Spleen (tissue), 13 donors: ENCODE measurements around the gene IGFBP3. TPM values are rescaled to one million over a fixed set of nuclear protein-coding genes. Genes with fewer than 3 reads are reported as not detected.

Source experiments
- DNase-seq: peaks from one replicate; pipeline ENCODE4 v3.0.0-alpha.2; 2020
- H3K27ac ChIP-seq, 8 donors: fragments of 200-600 bp; sonication (generic) in 7 of 8; 1 replicate in 4 of 8; 2 replicates in 4 of 8; pipeline versions ENCODE4 v1.5.0 to v1.8.0; 2016 to 2021; ENCODE audit warnings: inconsistent platforms in 4 of 8, mild to moderate bottlenecking in 4 of 8, moderate library complexity in 1 of 8
- H3K27me3 ChIP-seq, 7 donors: fragments of 200-600 bp; sonication (generic) in 6 of 7; replicated peaks in 1 of 7; 1 replicate in 4 of 7; 2 replicates in 3 of 7; pipeline versions ENCODE4 v1.5.0 to v1.8.0; 2016 to 2021; ENCODE audit warnings: inconsistent platforms in 3 of 7, mild to moderate bottlenecking in 1 of 7
- H3K36me3 ChIP-seq, 6 donors: fragments of 200-600 bp; sonication (generic) in 5 of 6; 1 replicate in 4 of 6; 2 replicates in 2 of 6; pipeline versions ENCODE4 v1.5.0 to v1.8.0; 2016 to 2021; ENCODE audit warnings: inconsistent platforms in 2 of 6
- H3K4me1 ChIP-seq, 6 donors: fragments of 200-600 bp; sonication (generic) in 5 of 6; 1 replicate in 3 of 6; 2 replicates in 3 of 6; pipeline versions ENCODE4 v1.5.0 to v1.8.0; 2016 to 2021; ENCODE audit warnings: inconsistent platforms in 3 of 6
- H3K4me3 ChIP-seq, 8 donors: fragments of 200-600 bp; sonication (generic) in 7 of 8; 1 replicate in 4 of 8; 2 replicates in 4 of 8; pipeline versions ENCODE4 v1.5.0 to v1.8.0; 2016 to 2021; ENCODE audit warnings: inconsistent platforms in 4 of 8, mild to moderate bottlenecking in 4 of 8, moderate library complexity in 2 of 8
- H3K9me3 ChIP-seq, 8 donors: fragments of 200-600 bp; sonication (generic) in 7 of 8; 1 replicate in 4 of 8; 2 replicates in 4 of 8; pipeline versions ENCODE4 v1.5.0 to v1.8.0; 2016 to 2021; ENCODE audit warnings: inconsistent platforms in 4 of 8
- CTCF ChIP-seq, 11 experiments: fragments of 200-600 bp in 7 of 11; fragments of 450-650 bp in 4 of 11; sonication (generic) in 4 of 11; IDR thresholded peaks in 8 of 11; conservative IDR thresholded peaks in 3 of 11; 1 replicate in 7 of 11; 2 replicates in 4 of 11; pipeline versions ENCODE4 v1.4.0 to v1.8.0; 2016 to 2021; ENCODE audit warnings: antibody characterized with exemption in 11 of 11, inconsistent platforms in 4 of 11, mild to moderate bottlenecking in 1 of 11
- POLR2A ChIP-seq, 3 donors: fragments of 450-650 bp; IDR thresholded peaks; one replicate each; pipeline ENCODE4 v1.5.1; 2017; ENCODE audit warnings: antibody characterized with exemption in 3 of 3, mild to moderate bottlenecking in 1 of 3
- POLR2AphosphoS5 ChIP-seq, 3 donors: sonication (generic); formaldehyde crosslinking; IDR thresholded peaks; one replicate each; pipeline ENCODE4 v1.5.1; 2017; ENCODE audit warnings: antibody characterized with exemption in 3 of 3
- WGBS, 5 donors: extraction: QIAGEN DNeasy Blood & Tissue Kit in 3 of 5; methylation state at CpG; one replicate each; pipeline versions ENCODE4 v1.1.5 to v1.1.7; 2013 to 2018; 5-methylcytosine and 5-hydroxymethylcytosine counted together
- intact Hi-C: fragments of 100-400 bp; cut with DNase I; formaldehyde crosslinking; loops from one replicate; pipeline ENCODE4 v1.15.0; 2023; ENCODE audit warnings: low total_unique reads
- long read RNA-seq, 2 donors: transcript quantifications; one replicate each; lab custom pipeline, GENCODE V29; 2026
- polyA plus RNA-seq, 3 donors: library from polyadenylated mRNA; stranded (reverse); fragments of 200-250 nt; gene quantifications; one replicate each; pipeline ENCODE4 v1.2.1, GENCODE V29; 2013
- total RNA-seq, 7 donors: library from RNA; depleted of rRNA in 3 of 7; stranded (reverse); fragments of >200 nt in 3 of 7; fragmentation: NEBNext Ultra II Directional in 4 of 7; extraction: Animal tissue kit (Norgen Biotek cat#: 25700) in 4 of 7; gene quantifications; one replicate each; pipeline versions ENCODE4 v1.1.0 to v1.2.1, GENCODE V29; 2016 to 2021
- donor health status: healthy with polysubstance abuse.
- donor health status: DM: no; HTN: no; CAD: no; lungs with moderate emphysema.
- donor health status: DM: no; HTN: no; CAD: no.
- donor health status: Bipolar disorder and iron deficiency.
- donor health status: healthy.
- donor health status: DM: no; HTN: no; CAD: no.
- donor health status: DM: yes; HTN: yes; CAD: no.

The IGFBP3 gene
- total RNA-seq = 100 to 1,000 TPM in 2 of 7 donors, 10 to 100 TPM in 5; 27.2 to 165 (median 81.4) TPM
- 100 to 1,000 TPM in 1 of 3 donors, 10 to 100 TPM in 2; 71.6 to 138 (median 78.1) TPM for polyA plus RNA-seq
- long read RNA-seq, donor 1, transcript IGFBP3-201 (5 exons, 2,262 nt) = major isoform, 45 of 61 reads
- long read RNA-seq, donor 1, transcript IGFBP3-208 (2 exons, 574 nt) = minor isoform, 10 of 61 reads
- long read RNA-seq, donor 1, partial matches to known transcripts = 5 of 61 reads
- long read RNA-seq, donor 1, other reads (novel, unspliced or antisense) = 0 of 61 reads
- long read RNA-seq, donor 2, transcript IGFBP3-208 (2 exons, 574 nt) = minor isoform, 14 of 124 reads
- long read RNA-seq, donor 2, transcript IGFBP3-201 (5 exons, 2,262 nt) = major isoform, 98 of 124 reads
- long read RNA-seq, donor 2, partial matches to known transcripts = 9 of 124 reads
- long read RNA-seq, donor 2, other reads (novel, unspliced or antisense) = 0 of 124 reads

- 1 to 3% (median 2%) methylated on average over 43 to 111 of the region's 111 CpGs for WGBS, 5 donors
These were observed at the start of gene IGFBP3 for GRCh38 chr7:45920502-45921380. IGFBP3 (minus strand) TSS chr7:45921272; CDS start chr7:45921140, 132 bp downstream.

GRCh38 chr7:45970454-45970853 lies 49.4 kb upstream of the IGFBP3 start:
- Histone ChIP-seq H3K9me3 (no peaks in the 10 kb centered on the region), H3K36me3 (no peaks in the 10 kb centered on the region), H3K27me3 (no peaks in the 10 kb centered on the region), H3K4me1 (peaks cover 0 to 9% (median 0%) of the 10 kb centered on the region in 6 donors), H3K27ac (no peak overlapping the region), H3K4me3 (no peak overlapping the region)
- TF ChIP-seq CTCF (IDR thresholded peaks at IDR 0.05 in 8 of 11, conservative IDR thresholded peaks at IDR 0.05 in 3 of 11) (no peak), POLR2AphosphoS5 (IDR thresholded peaks at IDR 0.05) (no peak), POLR2A (IDR thresholded peaks at IDR 0.05) (no peak)
- 59 to 79% (median 68%) methylated on average over 2 of the region's 2 CpGs for WGBS, 5 donors
- no peak for DNase-seq
- intact Hi-C loops = no loop called here

More at GRCh38 chr7:45920502-45921380, at the start of gene IGFBP3:
- peaks cover 5 to 59% (median 40%) of the 10 kb centered on the region in 6 donors for H3K4me1 ChIP-seq
- H3K9me3 ChIP-seq = no peaks in the 10 kb centered on the region
- H3K27ac ChIP-seq = peak within 1 kb of the TSS in 6 of 8 donors; percentile 41 to 67 (median 62)
- H3K4me3 ChIP-seq = peak within 1 kb of the TSS; percentile 23 to 68 (median 40)
- H3K27me3 ChIP-seq = peaks cover 0 to 89% (median 39%) of the 10 kb centered on the region in 7 donors
- TF ChIP-seq POLR2A (IDR thresholded peaks at IDR 0.05) (no peak), CTCF (IDR thresholded peaks at IDR 0.05 in 8 of 11, conservative IDR thresholded peaks at IDR 0.05 in 3 of 11) (no peak), POLR2AphosphoS5 (IDR thresholded peaks at IDR 0.05) (peak; percentile 39 to 77 (median 66))
- no peak for DNase-seq
- intact Hi-C loops = loop anchor here (5.0 to 10.0 kb wide), 3 partner anchors 432 to 1254 kb away; no protein-coding TSS in a partner anchor
- peaks cover 0 to 3% (median 0%) of the 10 kb centered on the region in 6 donors for H3K36me3 ChIP-seq

GRCh38 chr7:45969940-45970339 lies 48.9 kb upstream of the IGFBP3 start:
- 68 to 87% (median 84%) methylated on average over 5 of the region's 5 CpGs for WGBS, 5 donors
- intact Hi-C loops = no loop called here
- DNase-seq = no peak
- H3K9me3 ChIP-seq = no peaks in the 10 kb centered on the region
- no peaks in the 10 kb centered on the region for H3K27me3 ChIP-seq
- H3K4me3 ChIP-seq = no peak overlapping the region
- no peaks in the 10 kb centered on the region for H3K36me3 ChIP-seq
- no peak overlapping the region for H3K27ac ChIP-seq
- peaks cover 0 to 9% (median 0%) of the 10 kb centered on the region in 6 donors for H3K4me1 ChIP-seq
- TF ChIP-seq CTCF (IDR thresholded peaks at IDR 0.05 in 8 of 11, conservative IDR thresholded peaks at IDR 0.05 in 3 of 11) = no peak
- no peak for TF ChIP-seq POLR2A (IDR thresholded peaks at IDR 0.05)
- no peak for TF ChIP-seq POLR2AphosphoS5 (IDR thresholded peaks at IDR 0.05)
